Amygdala (tissue), 56 donors: Measurements from ENCODE around the gene ZNF726.
A peak's percentile ranks its signal among the peaks of the same experiment; 100 is the strongest.
"Not testable (repeated sequence)": the region's sequence is repeated elsewhere in the genome, so short reads cannot be mapped to it uniquely, and the experiment has no call there.

Experiments
- DNase-seq, 56 donors: peaks; one replicate each; lab custom pipeline; 2025; lab: John Stamatoyannopoulos, UW

ZNF726 gene

DNA sequence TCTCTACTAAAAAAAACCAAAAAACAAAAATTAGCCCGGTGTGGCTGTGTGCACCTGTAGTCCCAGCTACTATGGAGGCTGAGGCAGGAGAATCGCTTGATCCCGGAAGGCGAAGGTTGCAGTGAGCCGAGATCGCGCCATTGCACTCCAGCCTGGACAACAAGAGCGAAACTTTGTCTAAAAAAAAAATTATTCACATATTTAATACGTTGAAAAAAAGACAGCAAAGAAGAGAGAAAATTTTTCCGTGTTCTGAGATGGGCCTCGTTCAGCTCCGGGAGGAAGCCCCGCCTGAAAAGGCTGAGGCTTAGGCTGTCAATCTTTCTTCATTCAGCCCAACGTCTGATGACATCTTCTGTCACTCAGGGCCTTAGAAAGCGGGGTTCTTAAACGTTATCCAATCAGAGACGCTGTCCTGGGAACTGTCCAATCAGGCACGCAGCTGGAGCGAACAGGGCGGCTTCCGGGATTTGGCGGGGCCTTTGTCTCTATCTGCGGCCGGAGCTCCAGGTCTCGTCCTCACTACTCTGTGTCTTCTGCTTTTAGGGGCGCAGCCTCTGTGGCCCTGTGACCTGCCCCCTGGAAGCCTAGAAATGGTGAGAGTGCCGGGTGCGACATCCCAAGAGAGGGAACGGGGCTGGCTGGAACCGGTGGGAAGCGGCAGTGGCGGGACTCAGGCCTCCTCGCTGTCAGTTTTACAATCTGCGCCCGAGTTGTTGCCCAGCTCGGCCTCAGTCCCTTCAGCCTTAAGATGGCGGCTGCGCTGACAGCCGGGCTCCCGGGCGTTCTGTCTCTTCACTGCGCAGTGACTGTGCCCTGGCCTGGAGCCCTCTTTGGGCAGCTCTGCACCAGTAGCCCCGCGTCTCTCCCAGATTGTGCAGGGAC, at the start of gene ZNF726:
Gene ZNF726, plus strand, starts transcription at position 485 of the 885 bp plus-strand sequence. Its CDS starts 109 bp downstream, at position 594.
- DNase-seq, result peak; percentile 29 to 96 (median 82)

DNA sequence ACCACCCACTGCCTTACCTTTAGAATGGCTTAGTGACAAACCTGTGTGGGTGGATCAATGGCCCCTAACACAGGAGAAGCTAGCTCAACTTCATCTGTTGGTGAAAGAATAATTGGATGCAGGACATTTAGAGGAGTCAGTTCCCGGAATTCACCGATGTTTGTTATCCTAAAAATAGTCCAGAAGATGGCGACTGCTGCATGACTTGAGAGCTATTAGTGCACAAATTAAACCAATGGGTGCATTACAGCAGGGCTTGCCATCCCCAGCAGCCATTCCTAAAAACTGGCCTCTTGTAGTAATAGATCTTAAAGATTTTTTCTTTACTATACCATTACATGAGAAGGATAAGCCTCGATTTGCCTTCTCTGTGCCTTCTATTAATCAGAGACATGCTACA, 46.8 kb upstream of the ZNF726 start:
- no peak for DNase-seq

DNA sequence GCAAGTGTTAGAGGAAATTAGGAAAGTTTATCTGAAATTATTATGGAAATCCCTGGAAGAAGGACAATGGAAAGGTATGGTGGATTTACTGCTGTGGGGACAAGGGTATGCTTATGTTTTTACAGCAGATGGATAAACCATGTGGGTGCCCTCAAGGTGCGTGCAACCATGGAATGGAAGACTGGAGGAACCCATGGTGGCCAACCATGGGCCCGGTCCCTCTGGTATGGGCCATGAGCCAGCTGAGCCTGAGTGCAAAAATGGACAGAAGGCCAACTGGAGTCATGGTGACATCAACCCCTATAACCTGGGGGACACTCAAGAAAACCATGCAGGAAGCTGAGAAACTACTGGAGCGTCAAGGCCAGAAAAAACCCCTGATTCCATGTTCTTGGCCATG, 46.1 kb upstream of the ZNF726 start:
- no peak for DNase-seq

DNA sequence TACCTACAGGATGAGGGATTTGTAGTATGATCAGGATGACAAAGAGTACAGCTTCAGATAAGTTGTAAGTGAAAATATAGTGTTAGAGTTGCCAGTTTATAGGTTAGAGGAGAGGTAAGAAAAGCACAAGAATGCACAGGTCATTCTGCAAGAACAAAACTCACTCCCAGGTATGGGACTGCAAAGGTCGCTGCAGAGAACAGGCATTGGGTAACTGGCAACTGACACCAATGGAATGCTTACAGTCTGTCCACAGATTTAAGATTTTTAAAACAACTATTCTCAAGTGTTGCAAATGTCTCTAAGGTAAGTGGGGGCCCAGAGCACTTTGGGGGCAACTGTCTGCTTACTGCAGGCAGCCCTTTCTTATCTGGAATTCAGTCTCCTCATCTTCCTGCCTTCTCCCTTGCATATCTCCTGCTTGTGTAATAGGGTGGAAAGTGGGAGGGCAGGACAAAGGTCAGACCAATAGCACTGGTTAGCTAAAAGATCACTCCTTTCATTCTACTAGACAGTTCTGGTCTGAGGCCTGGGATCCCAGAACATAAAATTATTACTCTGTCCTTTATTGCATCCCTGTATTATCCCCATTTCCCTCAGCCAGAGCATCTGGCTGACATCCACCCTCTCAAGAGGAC, 42.3 kb upstream of the ZNF726 start:
- DNase-seq, result no peak

DNA sequence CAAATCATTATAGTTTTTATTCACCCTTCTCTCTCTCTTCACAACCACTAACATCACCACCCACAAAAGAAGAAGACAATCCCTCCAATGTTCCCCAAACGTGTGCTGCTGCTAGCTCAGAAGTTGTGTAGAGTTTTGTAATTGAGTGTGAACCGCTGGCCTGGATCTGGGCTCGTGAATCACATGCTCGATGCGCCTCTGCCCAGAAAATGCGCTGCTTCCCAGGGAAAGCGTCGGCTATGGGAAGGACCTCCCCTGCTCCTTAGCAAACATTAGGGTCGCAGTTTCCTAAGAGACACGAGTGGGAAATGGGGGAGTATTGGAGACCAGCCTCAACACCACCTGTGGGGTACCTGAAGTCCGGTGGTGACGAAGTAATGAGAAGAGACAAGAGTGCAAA, 38.4 kb upstream of the ZNF726 start:
- DNase-seq, result no peak

DNA sequence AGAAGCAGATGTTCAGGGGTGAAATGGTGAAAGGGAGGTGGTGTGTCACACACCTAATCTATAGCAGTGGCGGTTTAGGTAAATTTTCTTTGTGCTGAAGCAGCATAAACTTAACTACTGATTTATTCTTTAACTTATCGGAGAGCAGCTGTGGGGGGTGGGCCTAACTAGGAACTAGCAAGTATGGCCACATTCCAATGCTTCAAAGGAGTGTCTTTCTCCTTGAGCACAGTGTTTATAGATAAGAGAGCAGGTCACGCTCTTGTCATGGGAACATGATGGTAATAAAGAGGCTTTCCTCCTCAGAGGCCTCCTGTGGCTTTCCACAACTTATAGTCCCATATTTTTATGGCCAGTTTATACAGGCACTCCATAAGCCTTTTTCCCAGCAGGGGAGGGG, 37.9 kb upstream of the ZNF726 start:
- DNase-seq, result not testable (repeated sequence)

DNA sequence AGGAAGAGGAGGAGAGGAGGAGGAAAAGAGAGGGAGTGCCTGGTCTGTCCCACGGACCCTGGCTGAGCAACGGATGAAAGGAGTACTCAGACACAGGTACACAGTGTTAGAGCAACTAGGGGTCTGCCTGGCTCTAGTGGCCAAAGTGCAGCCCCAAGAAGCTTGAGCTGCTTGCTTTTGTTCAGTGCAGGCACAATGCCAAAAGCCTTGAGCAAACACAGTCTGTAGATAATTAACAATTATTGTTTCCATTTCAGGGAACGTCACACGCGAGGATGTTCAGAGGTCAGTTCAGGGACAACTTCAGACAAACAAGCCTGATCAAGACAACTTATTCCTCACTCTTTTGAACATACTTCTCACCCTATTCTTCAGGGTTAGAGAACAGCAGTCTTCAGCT, 32.2 kb upstream of the ZNF726 start:
- DNase-seq, result no peak

DNA sequence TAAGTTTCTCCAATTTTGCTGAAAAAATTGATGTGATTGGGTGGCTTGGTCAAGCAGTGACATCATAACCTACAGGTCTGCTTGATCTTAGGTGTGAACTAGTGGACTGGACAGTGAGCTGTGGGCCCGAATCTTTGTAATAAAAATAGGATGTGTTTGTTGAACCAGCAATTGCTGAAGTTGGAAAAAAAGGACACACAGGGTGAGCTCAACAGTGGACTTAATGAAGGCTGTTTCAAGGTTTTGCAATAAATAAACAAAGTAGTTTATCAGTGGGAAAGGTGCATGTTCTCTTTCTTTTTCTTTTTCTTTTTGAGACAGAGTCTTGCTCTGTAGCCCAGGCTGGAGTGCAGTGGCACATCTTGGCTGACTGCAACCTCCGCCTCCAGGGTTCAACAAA, 30.3 kb upstream of the ZNF726 start:
- no peak for DNase-seq

DNA sequence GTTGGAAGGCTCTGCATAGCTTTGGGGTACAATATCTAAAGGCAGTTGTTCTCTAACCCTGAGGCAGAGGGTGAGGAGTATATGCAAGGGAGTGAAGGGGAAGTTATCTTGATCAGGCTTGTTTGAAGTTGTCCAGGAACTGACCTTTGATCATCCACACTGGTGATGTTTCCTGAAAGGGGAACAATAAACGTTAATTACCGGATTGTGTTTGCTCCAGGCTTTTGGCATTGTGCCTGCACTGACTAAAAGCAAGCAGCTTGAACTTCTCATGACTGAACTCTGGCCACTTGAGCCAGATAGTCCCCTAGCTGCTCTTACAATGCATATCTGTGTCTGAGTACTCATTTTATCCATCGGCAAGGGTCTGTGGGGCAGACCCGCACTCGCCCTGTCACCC, 27.0 kb upstream of the ZNF726 start:
- DNase-seq, result no peak

DNA sequence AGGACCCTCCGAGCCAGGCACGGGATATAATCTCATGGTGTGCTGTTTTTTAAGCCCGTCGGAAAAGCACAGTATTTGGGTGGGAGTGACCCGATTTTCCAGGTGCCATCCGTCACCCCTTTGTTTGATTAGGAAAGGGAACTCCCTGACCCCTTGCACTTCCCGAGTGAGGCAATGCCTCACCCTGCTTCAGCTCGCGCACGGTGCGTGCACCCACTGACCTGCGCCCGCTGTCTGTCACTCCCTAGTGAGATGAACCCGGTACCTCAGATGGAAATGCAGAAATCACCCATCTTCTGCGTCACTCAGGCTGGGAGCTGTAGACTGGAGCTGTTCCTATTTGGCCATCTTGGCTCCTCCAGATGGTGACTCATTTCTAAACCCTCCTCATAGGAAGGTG, 18.6 kb upstream of the ZNF726 start:
- DNase-seq, result not testable (repeated sequence)

DNA sequence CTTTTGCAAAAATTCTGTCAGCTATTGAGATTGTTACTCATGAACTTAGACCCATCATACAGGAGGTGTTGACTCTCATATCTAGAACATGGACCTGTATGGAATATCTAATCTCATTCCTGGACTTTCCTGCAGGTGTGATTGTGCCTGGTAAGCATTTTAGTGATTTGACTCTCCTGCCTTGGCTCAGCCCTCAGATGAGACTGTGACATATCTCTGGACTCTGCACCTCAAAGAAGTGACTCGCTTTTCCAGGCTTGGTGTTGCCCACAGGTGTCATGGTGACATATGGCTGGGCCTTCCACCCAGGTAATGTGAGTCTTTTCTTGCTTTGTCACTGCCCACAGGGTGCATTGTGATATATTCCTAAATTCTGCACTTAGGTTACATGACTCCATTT, 17.8 kb upstream of the ZNF726 start:
- no peak for DNase-seq

DNA sequence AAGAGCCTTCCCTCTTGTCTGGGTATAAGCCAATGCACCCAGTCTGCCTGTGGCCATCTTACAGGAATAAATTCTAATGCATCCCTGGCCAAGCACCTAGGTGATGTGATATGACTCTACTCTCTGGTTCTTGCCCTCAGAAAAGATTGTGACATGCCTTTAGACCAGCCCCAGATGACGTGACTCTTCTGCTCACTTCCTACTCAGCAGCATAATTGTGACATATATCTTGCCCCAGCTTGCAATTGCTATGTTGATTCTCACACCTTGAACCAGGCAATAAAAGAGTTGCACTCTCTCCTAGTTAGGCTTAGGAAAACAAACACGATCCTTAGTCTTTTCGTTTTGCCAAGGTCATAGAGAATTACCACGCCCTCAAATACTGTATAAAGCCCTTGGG, 13.3 kb upstream of the ZNF726 start:
- no peak for DNase-seq

DNA sequence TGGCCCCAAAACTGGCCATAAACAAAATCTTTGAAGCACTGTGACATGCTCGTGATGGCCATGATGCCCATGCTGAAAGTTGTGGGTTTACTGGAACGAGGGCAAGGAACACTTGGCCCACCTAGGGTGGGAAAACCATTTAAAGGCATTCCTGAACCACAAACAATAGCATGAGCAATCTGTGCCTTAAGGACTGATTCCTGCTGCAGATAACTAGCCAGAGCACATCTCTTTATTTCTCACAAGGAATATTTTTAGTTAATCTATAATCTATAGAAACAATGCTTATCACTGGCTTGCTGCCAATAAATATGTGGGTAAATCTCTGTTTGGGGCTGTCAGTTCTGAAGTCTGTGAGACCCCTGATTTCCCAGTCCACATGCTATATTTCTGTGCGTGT, 10.3 kb upstream of the ZNF726 start:
- no peak for DNase-seq

DNA sequence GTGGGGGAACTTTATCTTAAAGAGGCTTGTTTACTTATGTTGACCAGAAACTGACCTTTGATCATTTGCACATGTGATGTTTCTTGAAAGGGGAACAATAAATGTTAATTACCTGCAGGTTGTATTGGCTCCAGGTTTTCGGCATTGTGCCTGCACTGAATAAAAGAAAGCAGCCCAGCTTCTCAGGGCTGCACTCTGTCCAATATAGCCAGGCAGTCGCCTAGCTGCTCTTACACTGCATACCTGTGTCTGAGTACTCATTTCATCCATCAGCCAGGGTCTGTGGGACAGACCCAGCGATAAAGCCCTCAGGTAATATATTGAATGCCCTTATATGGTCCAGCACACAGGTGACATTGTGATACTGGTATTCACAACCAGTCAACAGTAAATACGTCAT, 8.9 kb upstream of the ZNF726 start:
- DNase-seq, result no peak

DNA sequence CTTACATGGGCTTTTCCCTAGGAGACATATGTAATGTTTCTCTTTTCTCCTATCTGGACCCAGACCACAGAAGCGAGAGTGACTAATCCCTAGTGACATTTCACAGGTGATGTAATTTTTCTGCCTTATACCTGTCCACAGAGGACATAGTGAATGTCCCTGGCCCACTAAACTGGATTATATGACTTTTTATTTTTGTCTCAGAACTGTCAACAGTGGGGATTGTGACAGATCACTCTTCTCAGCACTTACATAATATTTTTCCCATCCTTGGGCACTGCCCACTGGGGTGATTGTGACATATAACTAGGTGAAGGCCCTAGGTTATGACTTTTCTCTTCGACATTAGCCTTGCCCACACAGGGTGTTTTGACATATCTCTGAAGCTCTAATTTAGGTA, 7.9 kb upstream of the ZNF726 start:
- DNase-seq, result no peak

DNA sequence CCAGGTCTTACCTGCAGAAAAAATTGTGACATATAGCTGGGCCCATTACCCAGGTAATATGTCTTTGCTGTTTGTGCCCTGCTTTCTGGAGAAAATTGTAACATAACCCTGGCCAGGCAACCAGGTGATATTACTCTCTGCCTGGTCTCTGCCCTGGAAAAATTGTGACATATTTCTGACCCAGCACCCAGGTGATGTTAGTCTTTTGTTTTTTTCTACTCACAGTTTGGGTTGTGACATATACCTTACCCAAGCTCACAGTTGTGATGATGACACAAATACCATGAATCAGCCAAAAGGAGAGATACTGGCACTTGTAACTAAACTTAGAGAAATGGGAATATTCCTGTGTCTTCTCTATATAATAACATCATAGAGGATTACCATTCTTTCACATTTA, 6.5 kb upstream of the ZNF726 start:
- DNase-seq, result no peak

DNA sequence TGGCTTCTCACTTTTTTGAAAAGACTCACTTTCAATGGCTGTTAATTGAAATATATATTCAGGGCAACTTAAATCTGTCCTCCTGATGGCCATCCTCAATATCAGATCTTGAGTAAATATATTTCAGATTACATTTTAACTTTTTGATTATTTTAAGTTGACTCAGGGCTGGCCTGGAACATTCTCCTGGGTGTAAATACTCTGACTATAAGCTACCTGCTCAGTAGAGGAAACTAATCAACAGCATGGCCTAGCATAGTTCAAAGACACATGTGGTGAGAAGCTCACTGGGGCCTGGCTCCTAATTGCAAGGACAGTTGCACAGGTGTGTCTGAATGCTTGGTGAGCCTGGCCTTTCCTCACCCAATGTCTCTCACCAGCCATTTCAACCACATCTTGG, 5.5 kb upstream of the ZNF726 start:
- DNase-seq, result no peak

DNA sequence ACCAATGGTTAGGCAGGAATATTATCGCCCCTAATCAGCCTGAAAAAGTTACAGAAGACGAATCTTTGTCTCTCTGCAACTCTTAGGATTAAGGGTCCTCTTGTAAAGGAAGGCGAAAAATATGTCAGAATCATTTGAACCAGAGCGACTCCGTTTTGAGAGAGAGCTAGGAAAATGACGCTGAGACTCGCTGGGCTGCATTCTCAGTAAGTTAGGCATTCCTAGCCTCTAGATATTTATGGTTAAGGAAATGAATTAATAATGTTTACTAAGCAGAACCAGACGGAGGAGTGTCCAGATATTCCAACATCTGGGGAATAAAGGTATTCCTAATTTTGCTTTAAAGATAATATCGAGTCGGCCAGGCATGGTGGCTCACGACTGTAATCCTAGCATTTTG, 755 bp upstream of the ZNF726 start:
- no peak for DNase-seq

DNA sequence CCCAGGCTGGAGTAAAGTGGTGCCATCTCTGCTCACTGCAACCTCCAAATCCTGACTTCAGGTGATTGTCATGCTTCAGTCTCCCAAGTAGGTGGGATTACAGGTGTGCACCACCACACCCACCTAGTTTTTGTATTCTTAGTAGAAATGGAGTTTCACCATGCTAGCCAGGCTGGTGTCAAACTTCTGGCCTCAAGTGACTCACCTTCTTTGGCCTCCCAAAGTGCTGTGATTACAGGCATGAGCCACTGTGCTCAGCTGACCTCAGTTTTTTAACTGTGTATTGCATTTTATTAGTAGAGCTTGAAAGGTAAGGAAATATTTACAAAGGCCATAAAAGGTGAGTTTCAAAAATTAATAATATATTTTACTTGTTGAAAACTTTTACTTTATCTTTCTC, 2.3 kb downstream of the ZNF726 start:
- DNase-seq, result no peak

DNA sequence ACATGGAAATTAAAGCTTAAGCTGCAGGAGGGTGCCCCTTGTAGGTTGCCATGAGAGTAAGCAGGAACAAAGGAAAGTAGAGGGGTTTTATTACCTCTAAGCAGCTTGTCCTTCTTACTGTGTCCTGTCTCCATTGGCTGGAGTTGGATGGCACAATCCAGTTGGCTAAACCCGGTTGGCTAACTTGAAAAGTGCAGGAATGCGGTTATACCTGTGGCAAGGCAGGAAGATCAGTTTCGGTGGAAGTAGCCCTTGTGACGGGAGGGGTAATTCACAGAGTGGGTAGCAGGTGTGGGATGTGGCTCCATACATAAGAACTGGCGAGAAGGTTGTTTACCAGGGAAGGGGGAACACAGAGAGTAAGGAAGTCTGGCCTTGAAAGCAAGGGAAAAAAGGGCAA, 3.2 kb downstream of the ZNF726 start:
- no peak for DNase-seq

DNA sequence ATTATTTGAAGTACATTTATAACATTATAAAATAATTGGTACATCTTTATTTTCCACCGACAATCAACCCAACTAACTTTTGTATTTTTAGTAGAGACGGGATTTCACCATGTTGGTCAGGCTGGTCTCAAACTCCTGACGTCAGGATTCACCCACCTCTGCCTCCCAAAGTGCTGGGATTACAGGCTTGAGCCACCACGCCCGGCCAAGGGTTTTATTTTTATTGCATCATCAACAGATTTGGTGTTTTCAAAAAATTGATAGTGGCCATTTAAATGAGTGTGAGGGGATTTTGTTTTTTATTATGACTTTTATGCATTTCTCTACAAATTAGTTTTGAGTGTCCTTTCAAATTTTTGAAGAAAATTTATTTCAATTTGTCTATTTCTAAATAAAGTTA, 10.6 kb downstream of the ZNF726 start:
- DNase-seq, result no peak

DNA sequence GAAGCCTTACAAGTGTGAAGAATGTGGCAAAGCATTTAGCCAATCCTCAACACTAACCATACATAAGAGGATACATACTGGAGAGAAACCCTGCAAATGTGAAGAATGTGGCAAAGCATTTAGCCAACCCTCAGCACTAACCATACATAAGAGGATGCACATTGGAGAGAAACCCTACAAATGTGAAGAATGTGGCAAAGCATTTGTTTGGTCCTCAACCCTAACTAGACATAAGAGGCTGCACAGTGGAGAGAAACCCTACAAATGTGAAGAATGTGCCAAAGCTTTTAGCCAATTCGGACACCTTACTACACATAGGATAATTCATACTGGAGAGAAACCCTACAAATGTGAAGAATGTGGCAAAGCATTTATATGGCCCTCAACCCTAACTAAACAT, 18.2 kb downstream of the ZNF726 start:
- no peak for DNase-seq
